ENCODE measurements around the gene ABTB2. TPM values are rescaled to one million over a fixed set of nuclear protein-coding genes. Genes with fewer than 3 reads are reported as not detected.

The ABTB2 gene
- polyA plus RNA-seq, 1 donor (not counting 4 experiments of a cell fraction or from before 2014, with no cell fraction given), result 1.0 TPM

DNA sequence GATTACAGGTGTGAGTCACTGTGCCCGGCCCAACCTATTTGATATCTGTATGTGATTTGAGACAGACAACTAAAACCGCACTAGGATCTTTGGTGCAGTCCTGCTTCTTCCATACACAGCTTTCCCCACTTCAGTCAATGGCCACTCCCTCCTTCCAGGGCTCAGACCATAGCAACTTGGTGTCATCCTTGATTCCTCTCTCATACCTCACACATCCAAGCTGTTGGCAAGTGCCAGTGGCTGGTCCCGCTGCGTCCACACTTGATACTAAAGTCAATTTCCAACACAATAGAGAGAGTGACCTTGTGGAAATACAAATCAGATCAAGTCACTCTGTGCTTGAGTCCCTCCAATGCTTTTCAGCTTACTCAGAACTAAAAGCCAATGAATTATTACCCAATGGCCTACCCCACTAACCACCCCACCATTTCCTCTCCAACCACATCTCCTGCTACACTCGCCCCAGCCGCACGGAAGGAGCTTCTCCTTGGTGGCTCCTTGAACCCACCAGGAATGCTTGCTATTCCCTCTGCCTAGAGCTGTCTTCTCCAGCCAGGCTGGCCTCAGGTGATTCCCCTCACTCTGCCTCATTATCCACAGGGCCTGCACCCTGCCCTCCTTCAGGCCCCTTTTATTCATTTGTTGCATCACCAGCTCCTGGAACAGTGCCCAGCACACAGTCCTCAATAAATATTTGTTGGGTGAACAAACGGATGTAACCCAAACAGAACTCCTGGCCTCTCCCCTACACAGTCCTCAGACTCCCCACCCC, 12.9 kb downstream of the ABTB2 start:
- no peak for TF ChIP-seq EZH2 (IDR thresholded peaks at IDR 0.05; ENCODE audit: low read length)
- TF ChIP-seq, protein P1, sequence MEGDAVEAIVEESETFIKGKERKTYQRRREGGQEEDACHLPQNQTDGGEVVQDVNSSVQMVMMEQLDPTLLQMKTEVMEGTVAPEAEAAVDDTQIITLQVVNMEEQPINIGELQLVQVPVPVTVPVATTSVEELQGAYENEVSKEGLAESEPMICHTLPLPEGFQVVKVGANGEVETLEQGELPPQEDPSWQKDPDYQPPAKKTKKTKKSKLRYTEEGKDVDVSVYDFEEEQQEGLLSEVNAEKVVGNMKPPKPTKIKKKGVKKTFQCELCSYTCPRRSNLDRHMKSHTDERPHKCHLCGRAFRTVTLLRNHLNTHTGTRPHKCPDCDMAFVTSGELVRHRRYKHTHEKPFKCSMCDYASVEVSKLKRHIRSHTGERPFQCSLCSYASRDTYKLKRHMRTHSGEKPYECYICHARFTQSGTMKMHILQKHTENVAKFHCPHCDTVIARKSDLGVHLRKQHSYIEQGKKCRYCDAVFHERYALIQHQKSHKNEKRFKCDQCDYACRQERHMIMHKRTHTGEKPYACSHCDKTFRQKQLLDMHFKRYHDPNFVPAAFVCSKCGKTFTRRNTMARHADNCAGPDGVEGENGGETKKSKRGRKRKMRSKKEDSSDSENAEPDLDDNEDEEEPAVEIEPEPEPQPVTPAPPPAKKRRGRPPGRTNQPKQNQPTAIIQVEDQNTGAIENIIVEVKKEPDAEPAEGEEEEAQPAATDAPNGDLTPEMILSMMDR (optimal IDR thresholded peaks at IDR 0.05 in 1 of 3, IDR thresholded peaks at IDR 0.05 in 1 of 3, conservative IDR thresholded peaks at IDR 0.05 in 1 of 3; ENCODE audit: extremely low read depth in 1 of 3, insufficient read depth in 2 of 3, low read length in 3 of 3), result no peak
- H2AFZ ChIP-seq (ENCODE audit: control insufficient read depth, low read length), result no peak overlapping the region
- DNase-seq (ENCODE audit: low read depth, low spot score), result no peak
- no peaks in the 10 kb centered on the region for H3K36me3 ChIP-seq (ENCODE audit: control insufficient read depth in 2 of 2, extremely low read depth in 1 of 2, insufficient read depth in 2 of 2, low read length in 2 of 2)
- no peak for FAIRE-seq
- peaks cover 8% of the 10 kb centered on the region for H3K9me1 ChIP-seq (ENCODE audit: control insufficient read depth, extremely low read depth, insufficient read depth, low read length)
- no peaks in the 10 kb centered on the region for H4K20me1 ChIP-seq (ENCODE audit: control insufficient read depth, extremely low read depth, insufficient read depth, low read length)
- H3K9ac ChIP-seq (ENCODE audit: control insufficient read depth, extremely low read depth, insufficient read depth, low read length), result no peak overlapping the region
- H3K27me3 ChIP-seq (ENCODE audit: control insufficient read depth, extremely low read depth, insufficient read depth, low read length), result no peaks in the 10 kb centered on the region
- peaks cover 30% of the 10 kb centered on the region for H3K4me1 ChIP-seq (ENCODE audit: control insufficient read depth, extremely low read depth, insufficient read depth, low read length)
- H3K27ac ChIP-seq (ENCODE audit: control insufficient read depth, insufficient read depth, low read length), result peak overlapping the region; percentile 31
- H3K4me3 ChIP-seq (ENCODE audit: control insufficient read depth in 2 of 3, extremely low read depth in 1 of 3, insufficient read depth in 2 of 3, low read depth in 1 of 3, low read length in 3 of 3), result no peak overlapping the region
- H3K4me2 ChIP-seq (ENCODE audit: control insufficient read depth, extremely low read depth, insufficient read depth, low read depth, low read length), result peak overlapping the region; percentile 50
- H3K79me2 ChIP-seq (ENCODE audit: control insufficient read depth, insufficient read depth, low read length), result no peaks in the 10 kb centered on the region
- no peaks in the 10 kb centered on the region for H3K9me3 ChIP-seq (ENCODE audit: control insufficient read depth, low read depth, low read length)
- dilution Hi-C loops (cut with MboI; ENCODE audit: extremely low pct_ligation_motif_present, low sequenced_read_pairs), result no loop called here

DNA sequence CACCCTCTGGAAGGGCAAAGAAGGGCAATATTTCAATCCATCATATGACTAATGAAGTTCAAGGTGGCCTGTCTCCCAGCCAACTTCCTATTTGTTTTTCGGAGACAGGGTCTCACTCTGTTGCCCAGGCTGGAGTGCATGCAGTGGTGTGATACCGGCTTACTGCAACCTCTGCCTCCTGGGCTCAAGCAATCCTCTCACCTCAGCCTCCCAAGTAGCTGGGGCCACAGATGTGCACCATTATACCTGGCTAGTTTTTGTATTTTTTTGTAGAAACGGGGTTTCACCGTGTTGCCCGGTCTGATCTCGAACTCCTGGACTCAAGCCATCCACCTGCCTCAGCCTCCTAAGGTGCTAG, 13.4 kb downstream of the ABTB2 start:
- FAIRE-seq (no peak), DNase-seq (ENCODE audit: low read depth, low spot score) (no peak)
- no peaks in the 10 kb centered on the region for H4K20me1 ChIP-seq (ENCODE audit: control insufficient read depth, extremely low read depth, insufficient read depth, low read length)
- H3K27me3 ChIP-seq (ENCODE audit: control insufficient read depth, extremely low read depth, insufficient read depth, low read length), result no peaks in the 10 kb centered on the region
- H3K4me3 ChIP-seq (ENCODE audit: control insufficient read depth in 2 of 3, extremely low read depth in 1 of 3, insufficient read depth in 2 of 3, low read depth in 1 of 3, low read length in 3 of 3), result no peak overlapping the region
- H2AFZ ChIP-seq (ENCODE audit: control insufficient read depth, low read length), result no peak overlapping the region
- no peak overlapping the region for H3K9ac ChIP-seq (ENCODE audit: control insufficient read depth, extremely low read depth, insufficient read depth, low read length)
- no peaks in the 10 kb centered on the region for H3K79me2 ChIP-seq (ENCODE audit: control insufficient read depth, insufficient read depth, low read length)
- H3K9me3 ChIP-seq (ENCODE audit: control insufficient read depth, low read depth, low read length), result no peaks in the 10 kb centered on the region
- H3K9me1 ChIP-seq (ENCODE audit: control insufficient read depth, extremely low read depth, insufficient read depth, low read length), result peaks cover 8% of the 10 kb centered on the region
- no peak overlapping the region for H3K27ac ChIP-seq (ENCODE audit: control insufficient read depth, insufficient read depth, low read length)
- H3K36me3 ChIP-seq (ENCODE audit: control insufficient read depth in 2 of 2, extremely low read depth in 1 of 2, insufficient read depth in 2 of 2, low read length in 2 of 2), result no peaks in the 10 kb centered on the region
- no peak overlapping the region for H3K4me2 ChIP-seq (ENCODE audit: control insufficient read depth, extremely low read depth, insufficient read depth, low read depth, low read length)
- dilution Hi-C loops (cut with MboI; ENCODE audit: extremely low pct_ligation_motif_present, low sequenced_read_pairs), result no loop called here
- TF ChIP-seq, protein P1 (optimal IDR thresholded peaks at IDR 0.05 in 1 of 3, IDR thresholded peaks at IDR 0.05 in 1 of 3, conservative IDR thresholded peaks at IDR 0.05 in 1 of 3; ENCODE audit: extremely low read depth in 1 of 3, insufficient read depth in 2 of 3, low read length in 3 of 3), result no peak
- TF ChIP-seq EZH2 (IDR thresholded peaks at IDR 0.05; ENCODE audit: low read length), result no peak
- H3K4me1 ChIP-seq (ENCODE audit: control insufficient read depth, extremely low read depth, insufficient read depth, low read length), result peaks cover 30% of the 10 kb centered on the region

Data from keratinocyte (primary cell).